Liver (tissue), 9 donors: ENCODE data around the gene EFNB3. TPM values are rescaled to one million over a fixed set of nuclear protein-coding genes. Genes with fewer than 3 reads are reported as not detected.

Experiments
- DNase-seq: peaks from one replicate; pipeline ENCODE4 v3.0.0-alpha.2; 2017; ENCODE audit warnings: low spot score
- H3K27ac ChIP-seq, 2 donors: one replicate each; pipeline ENCODE4 v1.7.0; 2013; ENCODE audit warnings: inconsistent platforms in 2 of 2, low read length in 2 of 2, control low read depth in 1 of 2, low read depth in 1 of 2, mild to moderate bottlenecking in 1 of 2
- H3K27me3 ChIP-seq, 4 donors: one replicate each; pipeline versions ENCODE4 v1.6.1 to v1.7.0; 2013; ENCODE audit warnings: low read length in 3 of 4, inconsistent platforms in 1 of 4, mild to moderate bottlenecking in 1 of 4, moderate library complexity in 1 of 4; ENCODE audit not compliant: control insufficient read depth in 4 of 4, insufficient read depth in 4 of 4
- H3K36me3 ChIP-seq, 4 donors: one replicate each; pipeline versions ENCODE4 v1.6.1 to v1.7.0; 2013; ENCODE audit warnings: low read length in 3 of 4, mild to moderate bottlenecking in 3 of 4, low read depth in 1 of 4, moderate library complexity in 1 of 4; ENCODE audit not compliant: control insufficient read depth in 4 of 4, insufficient read depth in 3 of 4
- H3K4me1 ChIP-seq, 4 donors: one replicate each; pipeline versions ENCODE4 v1.6.1 to v1.7.0; 2013; ENCODE audit warnings: low read length in 3 of 4, mild to moderate bottlenecking in 3 of 4, moderate library complexity in 1 of 4; ENCODE audit not compliant: control insufficient read depth in 4 of 4, insufficient read depth in 4 of 4
- H3K4me3 ChIP-seq, 3 donors: one replicate each; pipeline versions ENCODE4 v1.6.1 to v1.7.0; 2013; ENCODE audit warnings: low read length in 3 of 3, control low read depth in 1 of 3, low read depth in 1 of 3, mild to moderate bottlenecking in 1 of 3
- H3K9ac ChIP-seq, 2 donors: one replicate each; pipeline ENCODE4 v1.7.0; 2013; ENCODE audit warnings: low read length in 2 of 2, mild to moderate bottlenecking in 2 of 2, moderate library complexity in 2 of 2, control low read depth in 1 of 2, low read depth in 1 of 2
- H3K9me3 ChIP-seq, 4 donors: one replicate each; pipeline versions ENCODE4 v1.6.1 to v1.7.0; 2013; ENCODE audit warnings: low read length in 3 of 4; ENCODE audit not compliant: control insufficient read depth in 4 of 4
- CTCF ChIP-seq: fragments of 150-350 bp; IDR thresholded peaks from 2 replicates; pipeline ENCODE4 v1.5.1; 2017; ENCODE audit warnings: improper control_type of control experiment, low read depth, low read length; ENCODE audit not compliant: missing input control
- EGR1 ChIP-seq, 2 donors: IDR thresholded peaks; 2 replicates each; pipeline ENCODE4 v1.6.1; 2016 to 2018; ENCODE audit warnings: antibody characterized with exemption in 2 of 2, low read depth in 2 of 2
- FOXA1 ChIP-seq: IDR thresholded peaks from 2 replicates; pipeline ENCODE4 v1.6.1; 2016; ENCODE audit warnings: antibody characterized with exemption
- FOXA2 ChIP-seq: IDR thresholded peaks from 2 replicates; pipeline ENCODE4 v1.6.1; 2016; ENCODE audit warnings: antibody characterized with exemption
- GABPA ChIP-seq, 2 donors: IDR thresholded peaks in 1 of 2; conservative IDR thresholded peaks in 1 of 2; 2 replicates each; pipeline ENCODE4 v1.6.1; 2016; ENCODE audit warnings: antibody characterized with exemption in 2 of 2, mild to moderate bottlenecking in 1 of 2, moderate library complexity in 1 of 2
- HNF4A ChIP-seq, 2 donors: conservative IDR thresholded peaks; 2 replicates each; pipeline ENCODE4 v1.6.1; 2016; ENCODE audit warnings: antibody characterized with exemption in 2 of 2, mild to moderate bottlenecking in 2 of 2
- HNF4G ChIP-seq: IDR thresholded peaks from 2 replicates; pipeline ENCODE4 v1.6.1; 2016; ENCODE audit warnings: antibody characterized with exemption
- JUND ChIP-seq, 2 donors: IDR thresholded peaks; 2 replicates each; pipeline ENCODE4 v1.6.1; 2016; ENCODE audit warnings: antibody characterized with exemption in 2 of 2
- MAX ChIP-seq: IDR thresholded peaks from 2 replicates; pipeline ENCODE4 v1.6.1; 2016; ENCODE audit warnings: antibody characterized with exemption
- NR2F2 ChIP-seq: IDR thresholded peaks from 2 replicates; pipeline ENCODE4 v1.6.1; 2016; ENCODE audit warnings: antibody characterized with exemption
- RAD21 ChIP-seq, 2 donors: IDR thresholded peaks; 2 replicates each; pipeline ENCODE4 v1.6.1; 2016; ENCODE audit warnings: antibody characterized with exemption in 2 of 2, mild to moderate bottlenecking in 2 of 2
- REST ChIP-seq: IDR thresholded peaks from 2 replicates; pipeline ENCODE4 v1.6.1; 2016; ENCODE audit warnings: antibody characterized with exemption, mild to moderate bottlenecking
- RXRA ChIP-seq, 2 donors: IDR thresholded peaks; 2 replicates each; pipeline ENCODE4 v1.6.1; 2017 to 2018; ENCODE audit warnings: antibody characterized with exemption in 2 of 2, mild to moderate bottlenecking in 1 of 2
- SP1 ChIP-seq: IDR thresholded peaks from 2 replicates; pipeline ENCODE4 v1.6.1; 2018; ENCODE audit warnings: antibody characterized with exemption, mild to moderate bottlenecking
- TAF1 ChIP-seq: conservative IDR thresholded peaks from 2 replicates; pipeline ENCODE4 v1.6.1; 2016; ENCODE audit warnings: antibody characterized with exemption, mild to moderate bottlenecking
- ZBTB33 ChIP-seq: IDR thresholded peaks from 2 replicates; pipeline ENCODE4 v1.6.1; 2016; ENCODE audit warnings: antibody characterized with exemption
- WGBS: extraction: QIAGEN DNeasy Blood & Tissue Kit; methylation state at CpG from one replicate; pipeline ENCODE4 v1.1.7; 2013; 5-methylcytosine and 5-hydroxymethylcytosine counted together
- polyA plus RNA-seq, 2 donors: library from polyadenylated mRNA; stranded (reverse) in 1 of 2; unstranded in 1 of 2; fragments of 200-250 nt in 1 of 2; fragments of >200 nt in 1 of 2; fragmentation: Nextera tagmentation in 1 of 2; extraction: Ambion mirVana in 1 of 2; gene quantifications; one replicate each; pipeline versions ENCODE4 v1.2.1 to v1.2.3, GENCODE V29; 2013 to 2015
- total RNA-seq, 2 donors: library from RNA; depleted of rRNA; stranded (reverse); fragments of >200 nt; gene quantifications; one replicate each; pipeline ENCODE4 v1.2.3, GENCODE V29; 2014
- TF ChIP-seq, protein P1 (sequence below): IDR thresholded peaks from 2 replicates; pipeline ENCODE4 v1.6.1; 2016; ENCODE audit warnings: antibody characterized with exemption
- donor health status: healthy.
- donor health status: healthy.
- donor health status: healthy.
- donor health status: healthy.
- donor health status: healthy.

EFNB3 gene
- total and polyA plus RNA-seq, 4 donors: 0.19 to 0.80 (median 0.41) TPM

- no peaks in the 10 kb centered on the region for H3K9me3 ChIP-seq
- TF ChIP-seq RXRA (IDR thresholded peaks at IDR 0.05): peak in 1 of 2 donors; percentile 32
- peak; percentile 56 to 86 for TF ChIP-seq GABPA (IDR thresholded peaks at IDR 0.05 in 1 of 2, conservative IDR thresholded peaks at IDR 0.05 in 1 of 2)
- peak in 1 of 2 donors; percentile 3 for TF ChIP-seq HNF4A (conservative IDR thresholded peaks at IDR 0.05)
- TF ChIP-seq CTCF: no peak
- peak; percentile 69 for TF ChIP-seq REST
- TF ChIP-seq HNF4G: no peak
- TF ChIP-seq NR2F2: peak; percentile 18
- peak in 1 of 2 donors; percentile 40 for TF ChIP-seq RAD21 (IDR thresholded peaks at IDR 0.05)
- no peak for TF ChIP-seq TAF1
- peak; percentile 82 for TF ChIP-seq ZBTB33
- TF ChIP-seq FOXA2: no peak
- TF ChIP-seq FOXA1: no peak
- no peak for TF ChIP-seq EGR1 (IDR thresholded peaks at IDR 0.05; ENCODE audit: low read depth in 2 of 2)
- no peak for TF ChIP-seq MAX
- TF ChIP-seq, protein P1, sequence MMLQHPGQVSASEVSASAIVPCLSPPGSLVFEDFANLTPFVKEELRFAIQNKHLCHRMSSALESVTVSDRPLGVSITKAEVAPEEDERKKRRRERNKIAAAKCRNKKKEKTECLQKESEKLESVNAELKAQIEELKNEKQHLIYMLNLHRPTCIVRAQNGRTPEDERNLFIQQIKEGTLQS: no peak
- TF ChIP-seq JUND (IDR thresholded peaks at IDR 0.05): no peak
- peak; percentile 38 for TF ChIP-seq SP1
- peak overlapping the region; percentile 84 to 100 (median 85) for H3K4me3 ChIP-seq
- peak; percentile 91 for DNase-seq
- no peaks in the 10 kb centered on the region for H3K36me3 ChIP-seq
- no peaks in the 10 kb centered on the region for H3K27me3 ChIP-seq
- H3K4me1 ChIP-seq: peaks cover 4 to 31% (median 24%) of the 10 kb centered on the region in 4 donors
- peak overlapping the region; percentile 93 for H3K9ac ChIP-seq
- 5% methylated on average over 44 of the region's 44 CpGs for WGBS
- H3K27ac ChIP-seq: peak overlapping the region; percentile 93 to 98
Observed at GRCh38 chr17:7685533-7686221, 19.3 kb upstream of the EFNB3 start.
